G401 (cell line): Measurements from ENCODE around the gene NADSYN1. TPM values are rescaled to one million over a fixed set of nuclear protein-coding genes. Genes with fewer than 3 reads are reported as not detected.

Experiments used
- DNase-seq: peaks from one replicate; pipeline ENCODE4 v3.0.0-alpha.2; 2015; ENCODE audit warnings: low spot score
- in situ Hi-C: cut with HindIII; loops from 2 replicates; pipeline ENCODE4 v1.10.0; 2016; ENCODE audit warnings: low sequenced_read_pairs, mixed read lengths
- total RNA-seq: library from RNA; depleted of rRNA; stranded (reverse); fragments of >200 nt; shearing (Covaris generic); gene quantifications from 2 replicates; pipeline ENCODE4 v1.2.3, GENCODE V29; 2014

NADSYN1 gene
- total RNA-seq, 1 experiment from 2014 or later: 41.1 TPM

- peak; percentile 93 for DNase-seq
- in situ Hi-C loops: no loop called here
Measured at GRCh38 chr11:71448257-71449171, 4.5 kb upstream of the NADSYN1 start, which contains the start of gene DHCR7. TSS of gene DHCR7 (minus strand) at chr11:71448393. CDS start at chr11:71444952, 3,441 bp downstream.

DNA sequence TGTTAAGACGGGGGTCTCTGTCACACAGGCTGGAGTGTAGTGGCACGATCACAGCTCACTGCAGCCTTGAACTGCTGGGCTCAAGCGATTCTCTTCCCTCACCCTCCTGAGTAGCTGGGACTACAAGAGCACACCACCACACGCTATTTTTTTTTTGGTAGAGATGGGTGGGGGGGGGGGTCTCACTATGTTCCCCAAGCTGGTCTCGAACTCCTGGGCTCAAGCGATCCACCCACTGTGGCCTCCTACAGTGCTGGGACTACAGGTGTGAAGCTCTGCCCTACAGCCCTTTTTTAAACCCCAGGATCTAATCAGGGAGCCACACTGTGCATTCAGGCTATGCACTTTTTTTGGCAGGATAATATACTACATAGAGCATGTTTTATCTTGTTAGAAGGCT, 3.4 kb upstream of the NADSYN1 start:
- in situ Hi-C loops: no loop called here

GRCh38 chr11:71450507-71450906, 2.5 kb upstream of the NADSYN1 start:
- in situ Hi-C loops: no loop called here
- DNase-seq: no peak

More for the DNA sequence above, 3.4 kb upstream of the NADSYN1 start:
- DNase-seq: peak; percentile 18

GRCh38 chr11:71450939-71451338, 2.1 kb upstream of the NADSYN1 start:
- no peak for DNase-seq
- in situ Hi-C loops: no loop called here

GRCh38 chr11:71451596-71452198, 1.3 kb upstream of the NADSYN1 start:
- in situ Hi-C loops: no loop called here
- peak; percentile 80 for DNase-seq

DNA sequence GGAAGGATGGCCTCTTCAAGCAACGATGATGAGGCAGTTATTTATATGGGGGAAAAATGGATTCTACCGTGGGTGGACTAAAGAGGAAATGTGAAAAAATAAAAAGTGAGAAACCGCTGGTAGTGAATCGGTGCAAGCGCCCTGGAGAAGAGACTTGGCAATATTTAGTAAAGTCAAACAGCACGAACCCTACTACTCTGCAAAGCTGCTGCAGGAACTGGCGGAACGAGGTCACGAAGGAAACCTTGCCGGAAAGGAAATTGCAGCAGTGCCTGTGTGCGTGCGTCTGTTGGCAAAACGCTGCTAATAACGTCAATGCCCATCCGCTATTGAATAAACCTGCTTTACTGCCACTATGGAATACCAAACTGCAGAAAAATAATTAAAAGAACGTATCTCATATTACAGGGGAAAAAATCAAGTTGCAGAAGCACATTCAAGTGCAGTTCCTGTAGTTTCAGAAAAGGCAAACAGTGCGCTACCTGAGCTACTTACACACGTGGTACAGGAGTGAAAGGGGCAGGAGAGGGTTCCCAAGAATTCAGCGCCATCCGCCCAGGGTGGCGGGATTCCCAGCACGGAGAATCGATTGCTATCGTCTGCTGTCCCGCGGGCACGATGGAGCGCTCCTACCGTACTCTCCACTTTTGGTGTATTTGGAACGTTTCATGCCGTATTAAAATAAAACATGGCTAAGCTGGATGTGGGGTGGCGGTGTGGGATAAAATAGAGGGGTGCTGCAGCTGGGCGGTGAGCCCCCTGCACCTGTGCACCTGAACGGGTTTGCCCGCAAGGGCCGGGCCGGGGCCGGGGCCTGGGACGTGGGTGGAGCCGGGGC, 585 bp upstream of the NADSYN1 start:
- DNase-seq: peak; percentile 76
- in situ Hi-C loops: no loop called here

GRCh38 chr11:71453918-71454304, 908 bp downstream of the NADSYN1 start:
- in situ Hi-C loops: no loop called here
- DNase-seq: no peak

- in situ Hi-C loops: no loop called here
- DNase-seq: no peak
Measured at GRCh38 chr11:71454470-71455113, 1.6 kb downstream of the NADSYN1 start.

- no peak for DNase-seq
- in situ Hi-C loops: no loop called here
Measured at GRCh38 chr11:71456294-71456693, 3.3 kb downstream of the NADSYN1 start.

GRCh38 chr11:71456831-71457230, 3.8 kb downstream of the NADSYN1 start:
- in situ Hi-C loops: no loop called here
- no peak for DNase-seq

- in situ Hi-C loops: no loop called here
- no peak for DNase-seq
Measured at GRCh38 chr11:71458146-71459070, 5.4 kb downstream of the NADSYN1 start.

DNA sequence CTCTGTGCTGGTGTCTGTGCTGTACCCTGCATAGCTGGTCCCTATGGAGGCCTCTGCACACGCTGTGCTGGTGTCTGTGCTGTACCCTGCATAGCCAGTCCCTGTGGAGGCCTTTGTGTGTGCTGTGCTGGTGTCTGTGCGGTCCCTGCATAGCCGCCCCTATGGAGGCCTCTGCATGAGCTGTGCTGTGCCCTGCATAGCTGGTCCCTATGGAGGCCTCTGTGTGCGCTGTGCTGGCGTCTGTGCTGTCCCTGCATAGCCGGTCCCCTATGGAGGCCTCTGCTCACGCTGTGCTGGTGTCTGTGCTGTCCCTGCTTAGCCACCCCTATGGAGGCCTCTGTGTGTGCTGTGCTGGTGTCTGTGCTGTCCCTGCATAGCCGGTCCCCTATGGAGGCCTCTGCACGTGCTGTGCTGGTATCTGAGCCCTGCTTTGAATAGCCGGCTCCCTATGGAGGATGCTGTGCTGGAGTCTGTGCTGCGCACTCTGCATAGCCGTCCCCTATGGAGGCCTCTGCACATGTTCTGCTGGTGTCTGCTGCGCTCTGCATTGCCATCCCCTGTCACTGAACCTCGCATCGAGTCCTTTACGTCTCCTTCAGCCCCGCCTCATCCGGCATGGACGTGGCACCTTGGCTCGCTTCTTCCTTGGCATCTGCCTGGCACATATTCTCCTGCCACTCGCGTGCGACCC, 6.2 kb downstream of the NADSYN1 start:
- in situ Hi-C loops: no loop called here

GRCh38 chr11:71459767-71460320, 6.8 kb downstream of the NADSYN1 start:
- in situ Hi-C loops: no loop called here
- DNase-seq: no peak

More for the DNA sequence above, 6.2 kb downstream of the NADSYN1 start:
- DNase-seq: no peak

- in situ Hi-C loops: no loop called here
Measured at GRCh38 chr11:71461696-71462095, 8.7 kb downstream of the NADSYN1 start.

DNA sequence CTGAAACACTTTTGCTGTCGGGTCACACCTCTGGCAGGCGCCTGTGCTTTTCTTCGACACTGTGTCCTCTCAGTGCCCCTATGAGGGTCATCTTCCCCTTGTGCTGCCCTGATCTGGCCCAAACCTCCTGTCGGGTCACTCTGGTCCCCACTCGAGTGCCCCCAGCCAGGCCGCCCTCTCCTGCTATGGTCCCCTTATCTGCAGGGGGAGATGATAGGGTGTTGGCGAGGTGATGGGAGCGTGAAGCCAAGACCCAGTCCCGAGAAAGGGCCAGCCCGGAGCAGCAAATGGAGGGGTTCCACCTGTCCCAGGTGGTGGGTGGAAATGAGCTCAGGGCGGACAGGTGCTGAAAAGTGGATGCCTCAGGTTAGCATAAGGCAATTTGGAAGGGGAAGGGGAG, 9.7 kb downstream of the NADSYN1 start:
- in situ Hi-C loops: no loop called here
- DNase-seq: no peak

More at GRCh38 chr11:71461696-71462095, 8.7 kb downstream of the NADSYN1 start:
- no peak for DNase-seq

DNA sequence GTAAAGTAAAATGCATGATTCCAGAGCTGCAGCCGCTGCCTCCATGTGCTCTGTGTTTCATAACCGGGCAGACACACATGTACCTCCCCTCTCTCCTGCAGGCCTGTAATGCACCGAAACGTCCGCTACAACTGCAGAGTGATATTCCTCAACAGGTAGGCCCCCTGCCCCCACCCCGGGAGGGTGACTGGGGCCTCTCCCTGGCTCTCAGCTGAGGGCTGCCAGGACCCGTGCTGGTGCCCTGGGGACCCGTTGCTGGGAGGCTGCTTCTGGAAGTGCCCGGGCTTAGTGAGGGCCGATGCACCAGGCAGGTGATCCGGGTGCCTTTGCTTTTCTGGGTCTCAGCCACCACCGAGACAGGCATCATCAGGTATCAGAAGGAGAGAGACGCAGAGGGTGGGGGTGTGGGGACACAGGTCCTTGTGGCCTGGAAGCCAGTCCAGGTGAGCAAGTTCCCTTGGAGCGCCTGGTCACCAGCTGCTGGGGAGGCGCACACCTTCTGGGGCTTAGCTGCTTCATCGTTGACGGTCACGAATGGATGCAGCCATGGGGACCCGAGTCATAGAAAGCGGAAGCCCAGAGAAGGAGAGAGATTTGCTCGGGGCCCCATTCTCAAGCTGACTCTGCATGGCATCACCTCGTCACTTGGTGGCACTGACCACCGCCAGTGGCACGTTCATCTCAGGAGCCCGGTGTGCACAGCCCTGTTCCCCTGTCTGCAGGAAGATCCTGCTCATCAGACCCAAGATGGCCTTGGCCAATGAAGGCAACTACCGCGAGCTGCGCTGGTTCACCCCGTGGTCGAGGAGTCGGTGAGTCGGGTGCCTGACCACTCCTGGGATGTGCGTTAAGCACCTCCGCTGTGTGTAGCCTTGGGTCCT, 10.6 kb downstream of the NADSYN1 start:
- in situ Hi-C loops: no loop called here
- DNase-seq: no peak
